OCI-LY7 (cell line): Measurements from ENCODE around the gene MBIP.

Experiments
- EZH2phosphoT487 ChIP-seq: fragments of 200-600 bp; sonication (generic); IDR thresholded peaks from 2 replicates; pipeline ENCODE4 v1.6.1; 2018; ENCODE audit warnings: low read depth, borderline replicate concordance, mild to moderate bottlenecking, mixed run types, antibody characterized with exemption, low read length, moderate library complexity, mixed read lengths
- TF ChIP-seq, protein P1 (sequence below): fragments of 200-600 bp; sonication (generic); conservative IDR thresholded peaks from 2 replicates; pipeline ENCODE4 v1.5.1; 2014; ENCODE audit warnings: mild to moderate bottlenecking, antibody characterized with exemption, low read length, moderate library complexity, mixed read lengths

DNA sequence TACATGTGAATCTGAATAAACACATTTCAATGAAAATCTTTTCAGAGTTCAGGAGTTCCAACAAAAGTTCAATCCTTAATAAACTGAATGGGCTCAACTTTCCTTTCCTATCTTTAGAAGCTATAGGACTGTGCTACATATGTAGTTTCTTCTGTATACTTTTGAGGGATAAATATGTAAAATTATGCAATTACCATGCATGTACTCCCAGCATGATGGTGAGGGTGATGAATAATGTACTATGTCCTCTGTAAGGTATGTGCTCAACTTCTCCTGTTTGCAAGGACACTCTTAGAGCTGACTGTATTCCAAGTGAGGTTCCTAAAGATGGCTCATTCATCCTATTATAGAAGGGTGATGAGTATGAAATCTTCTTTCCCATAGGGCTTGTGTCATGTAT lies 15.5 kb downstream of the MBIP start:
- TF ChIP-seq, protein P1, sequence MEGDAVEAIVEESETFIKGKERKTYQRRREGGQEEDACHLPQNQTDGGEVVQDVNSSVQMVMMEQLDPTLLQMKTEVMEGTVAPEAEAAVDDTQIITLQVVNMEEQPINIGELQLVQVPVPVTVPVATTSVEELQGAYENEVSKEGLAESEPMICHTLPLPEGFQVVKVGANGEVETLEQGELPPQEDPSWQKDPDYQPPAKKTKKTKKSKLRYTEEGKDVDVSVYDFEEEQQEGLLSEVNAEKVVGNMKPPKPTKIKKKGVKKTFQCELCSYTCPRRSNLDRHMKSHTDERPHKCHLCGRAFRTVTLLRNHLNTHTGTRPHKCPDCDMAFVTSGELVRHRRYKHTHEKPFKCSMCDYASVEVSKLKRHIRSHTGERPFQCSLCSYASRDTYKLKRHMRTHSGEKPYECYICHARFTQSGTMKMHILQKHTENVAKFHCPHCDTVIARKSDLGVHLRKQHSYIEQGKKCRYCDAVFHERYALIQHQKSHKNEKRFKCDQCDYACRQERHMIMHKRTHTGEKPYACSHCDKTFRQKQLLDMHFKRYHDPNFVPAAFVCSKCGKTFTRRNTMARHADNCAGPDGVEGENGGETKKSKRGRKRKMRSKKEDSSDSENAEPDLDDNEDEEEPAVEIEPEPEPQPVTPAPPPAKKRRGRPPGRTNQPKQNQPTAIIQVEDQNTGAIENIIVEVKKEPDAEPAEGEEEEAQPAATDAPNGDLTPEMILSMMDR, result no peak
- TF ChIP-seq EZH2phosphoT487, result no peak
